ENCODE measurements around the gene BAG1.
A peak's percentile ranks its signal among the peaks of the same experiment; 100 is the strongest.

Gene BAG1

GRCh38 chr9:33291901-33292300, 27.4 kb upstream of the BAG1 start:
- H3K27ac Mint-ChIP-seq, result peak overlapping the region; percentile 49
- H3K27me3 Mint-ChIP-seq (ENCODE audit: low read depth, poor library complexity), result no peaks in the 10 kb centered on the region
- H3K9me3 Mint-ChIP-seq, result no peaks in the 10 kb centered on the region
- H3K4me3 Mint-ChIP-seq, result peak overlapping the region; percentile 97
- DNase-seq, result no peak
- H3K4me1 Mint-ChIP-seq, result peaks cover 37% of the 10 kb centered on the region
- H3K36me3 Mint-ChIP-seq (ENCODE audit: low read depth), result peaks cover 30% of the 10 kb centered on the region
- no peak for TF ChIP-seq CTCF (IDR thresholded peaks at IDR 0.05)

DNA sequence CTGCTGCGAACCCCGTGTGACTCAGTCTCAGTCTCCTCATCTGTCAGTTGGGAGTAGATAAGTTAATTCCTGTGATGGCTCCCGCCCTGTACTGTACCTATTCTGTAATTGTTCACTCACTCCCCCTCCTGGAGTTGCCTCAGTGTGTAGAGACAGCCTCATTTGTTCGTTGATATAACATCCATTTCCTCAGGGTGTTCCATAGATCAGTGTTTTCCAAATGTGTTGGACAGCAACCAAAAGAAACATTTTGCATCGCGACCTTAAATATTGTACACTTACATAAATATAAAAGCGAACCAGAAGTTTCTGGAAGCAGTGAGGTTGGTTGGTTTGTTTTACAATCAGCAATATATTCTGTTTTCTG, 26.5 kb upstream of the BAG1 start:
- TF ChIP-seq CTCF (IDR thresholded peaks at IDR 0.05), result no peak
- peak overlapping the region; percentile 97 for H3K4me3 Mint-ChIP-seq
- H3K27me3 Mint-ChIP-seq (ENCODE audit: low read depth, poor library complexity), result no peaks in the 10 kb centered on the region
- H3K36me3 Mint-ChIP-seq (ENCODE audit: low read depth), result peaks cover 23% of the 10 kb centered on the region
- no peak for DNase-seq
- H3K27ac Mint-ChIP-seq, result peak overlapping the region; percentile 99
- H3K9me3 Mint-ChIP-seq, result no peaks in the 10 kb centered on the region
- peaks cover 35% of the 10 kb centered on the region for H3K4me1 Mint-ChIP-seq

GRCh38 chr9:33290247-33291030, 25.9 kb upstream of the BAG1 start, which contains the start of gene NFX1:
Gene NFX1 (plus strand): TSS chr9:33290516. CDS start chr9:33290573, 57 bp downstream.
- peak; percentile 94 for DNase-seq
- Mint-ChIP-seq H3K9me3 (no peaks in the 10 kb centered on the region), H3K27ac (peak within 1 kb of the TSS; percentile 99), H3K4me3 (peak within 1 kb of the TSS; percentile 97), H3K27me3 (ENCODE audit: low read depth, poor library complexity) (no peaks in the 10 kb centered on the region), H3K4me1 (peaks cover 35% of the 10 kb centered on the region), H3K36me3 (ENCODE audit: low read depth) (peaks cover 18% of the 10 kb centered on the region)
- no peak for TF ChIP-seq CTCF (IDR thresholded peaks at IDR 0.05)

- Mint-ChIP-seq H3K27me3 (ENCODE audit: low read depth, poor library complexity) (no peaks in the 10 kb centered on the region), H3K27ac (peak overlapping the region; percentile 99), H3K9me3 (no peaks in the 10 kb centered on the region)
Measured at GRCh38 chr9:33289936-33290246, 25.4 kb upstream of the BAG1 start.

GRCh38 chr9:33289496-33289895, 25.0 kb upstream of the BAG1 start:
- Mint-ChIP-seq H3K27ac (peak overlapping the region; percentile 99), H3K27me3 (ENCODE audit: low read depth, poor library complexity) (no peaks in the 10 kb centered on the region), H3K4me1 (peaks cover 31% of the 10 kb centered on the region), H3K9me3 (no peaks in the 10 kb centered on the region), H3K4me3 (peak overlapping the region; percentile 97), H3K36me3 (ENCODE audit: low read depth) (peaks cover 11% of the 10 kb centered on the region)
- DNase-seq, result peak; percentile 13
- TF ChIP-seq CTCF (IDR thresholded peaks at IDR 0.05), result no peak

More at GRCh38 chr9:33289936-33290246, 25.4 kb upstream of the BAG1 start:
- peak overlapping the region; percentile 97 for H3K4me3 Mint-ChIP-seq
- H3K4me1 Mint-ChIP-seq, result peaks cover 35% of the 10 kb centered on the region
- DNase-seq, result no peak
- H3K36me3 Mint-ChIP-seq (ENCODE audit: low read depth), result peaks cover 15% of the 10 kb centered on the region
- TF ChIP-seq CTCF (IDR thresholded peaks at IDR 0.05), result no peak
